VCaP (cell line): ENCODE measurements around the gene BCL6.

Source experiments
- H3K27ac ChIP-seq: fragments of 450-650 bp; 2 replicates; pipeline ENCODE4 v1.5.1; 2017
- TF ChIP-seq, protein P1 (sequence below): fragments of 450-650 bp; conservative IDR thresholded peaks from 2 replicates; pipeline ENCODE4 v1.5.1; 2017; ENCODE audit warnings: mild to moderate bottlenecking, moderate library complexity

BCL6 gene

DNA sequence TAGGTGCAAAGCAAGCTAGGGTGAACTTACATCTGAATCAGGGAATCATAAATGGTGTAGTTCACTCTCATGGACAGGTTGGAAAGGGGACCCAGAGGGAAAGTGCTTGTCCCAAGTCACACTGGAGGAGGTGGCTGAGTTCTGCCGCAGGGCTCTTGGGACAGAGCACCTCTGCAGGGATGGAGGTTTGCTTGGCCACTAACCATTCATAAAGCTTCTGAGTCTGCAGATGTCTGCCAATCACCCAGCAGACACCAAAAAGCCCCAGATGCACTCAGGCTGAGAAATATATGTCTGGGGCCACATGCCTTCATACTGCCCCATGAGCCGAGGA lies 25.0 kb downstream of the BCL6 start:
- H3K27ac ChIP-seq: no peak overlapping the region
- TF ChIP-seq, protein P1, sequence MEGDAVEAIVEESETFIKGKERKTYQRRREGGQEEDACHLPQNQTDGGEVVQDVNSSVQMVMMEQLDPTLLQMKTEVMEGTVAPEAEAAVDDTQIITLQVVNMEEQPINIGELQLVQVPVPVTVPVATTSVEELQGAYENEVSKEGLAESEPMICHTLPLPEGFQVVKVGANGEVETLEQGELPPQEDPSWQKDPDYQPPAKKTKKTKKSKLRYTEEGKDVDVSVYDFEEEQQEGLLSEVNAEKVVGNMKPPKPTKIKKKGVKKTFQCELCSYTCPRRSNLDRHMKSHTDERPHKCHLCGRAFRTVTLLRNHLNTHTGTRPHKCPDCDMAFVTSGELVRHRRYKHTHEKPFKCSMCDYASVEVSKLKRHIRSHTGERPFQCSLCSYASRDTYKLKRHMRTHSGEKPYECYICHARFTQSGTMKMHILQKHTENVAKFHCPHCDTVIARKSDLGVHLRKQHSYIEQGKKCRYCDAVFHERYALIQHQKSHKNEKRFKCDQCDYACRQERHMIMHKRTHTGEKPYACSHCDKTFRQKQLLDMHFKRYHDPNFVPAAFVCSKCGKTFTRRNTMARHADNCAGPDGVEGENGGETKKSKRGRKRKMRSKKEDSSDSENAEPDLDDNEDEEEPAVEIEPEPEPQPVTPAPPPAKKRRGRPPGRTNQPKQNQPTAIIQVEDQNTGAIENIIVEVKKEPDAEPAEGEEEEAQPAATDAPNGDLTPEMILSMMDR: no peak

DNA sequence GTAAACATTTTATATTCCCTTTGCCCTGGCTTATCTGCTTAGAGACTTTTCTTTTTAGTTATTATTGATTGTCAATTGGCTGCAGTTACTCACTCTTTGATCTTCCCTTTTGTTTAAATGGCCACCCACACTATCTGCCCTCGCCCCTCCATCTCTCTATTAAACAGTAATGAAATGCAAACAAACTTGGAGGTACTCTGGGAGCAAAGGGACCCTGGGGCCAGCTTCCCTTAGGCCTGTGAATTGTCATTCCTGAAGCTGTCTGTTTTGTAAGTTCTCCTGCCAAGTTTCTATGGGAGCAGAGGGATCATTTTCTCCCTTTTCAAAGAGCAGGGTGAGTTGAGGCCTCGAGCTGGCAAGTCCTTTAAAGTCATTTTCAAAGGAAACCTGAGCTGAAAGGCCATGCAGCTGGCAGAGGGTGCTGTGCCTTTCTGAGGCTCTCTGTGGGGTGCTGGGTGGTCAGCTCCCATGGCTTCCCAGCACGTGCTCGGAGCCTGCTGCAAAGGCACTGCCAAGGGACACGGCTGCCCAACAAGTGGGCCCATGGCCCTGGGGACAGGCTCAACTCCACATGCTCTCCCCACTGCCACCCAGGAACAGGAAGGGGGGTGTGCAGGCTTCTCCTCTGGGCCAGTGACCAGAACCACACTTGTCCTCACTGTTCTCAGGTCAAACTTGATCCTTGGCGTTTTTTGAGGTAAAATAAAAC lies 25.5 kb downstream of the BCL6 start:
- no peak overlapping the region for H3K27ac ChIP-seq
- TF ChIP-seq, protein P1: no peak

DNA sequence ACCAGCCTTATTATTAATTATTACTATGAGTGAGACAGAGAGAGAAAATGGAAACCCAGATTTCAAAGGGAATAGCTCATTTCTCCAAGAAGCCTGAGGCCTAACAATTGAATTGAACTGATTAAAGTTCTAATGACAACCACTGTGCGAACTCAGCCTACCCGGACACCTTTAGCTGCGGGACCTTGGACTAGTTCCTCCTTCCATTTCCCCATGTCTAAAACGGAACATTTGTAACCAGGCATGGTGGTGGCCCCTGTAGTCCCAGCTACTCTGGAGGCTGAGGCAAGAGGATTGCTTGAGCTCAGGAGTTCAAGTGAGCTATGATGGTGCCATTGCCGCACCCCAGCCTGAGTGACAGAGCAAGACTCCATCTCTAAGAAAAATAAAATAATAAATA lies 26.5 kb downstream of the BCL6 start:
- TF ChIP-seq, protein P1: no peak
- H3K27ac ChIP-seq: no peak overlapping the region

DNA sequence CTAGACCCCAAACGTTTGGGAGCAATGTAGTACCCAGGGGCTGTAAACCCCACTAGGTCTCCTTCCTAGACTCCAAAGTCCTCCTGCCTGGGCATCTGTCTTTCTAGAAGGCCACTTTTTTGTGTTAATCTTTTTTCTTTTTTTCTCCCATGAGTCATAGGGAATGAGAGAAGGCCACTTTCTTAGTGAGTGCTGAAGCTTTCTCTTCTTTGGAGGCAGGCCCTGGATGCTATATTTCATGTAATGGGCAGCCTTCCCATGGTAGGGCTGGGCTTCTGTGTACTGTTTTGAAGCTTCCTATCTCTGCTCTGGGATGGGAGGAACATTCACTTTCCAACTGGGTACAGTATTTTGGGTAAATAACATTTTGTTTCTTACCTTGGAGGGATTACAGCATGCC lies 27.7 kb downstream of the BCL6 start:
- TF ChIP-seq, protein P1: no peak
- H3K27ac ChIP-seq: no peak overlapping the region

DNA sequence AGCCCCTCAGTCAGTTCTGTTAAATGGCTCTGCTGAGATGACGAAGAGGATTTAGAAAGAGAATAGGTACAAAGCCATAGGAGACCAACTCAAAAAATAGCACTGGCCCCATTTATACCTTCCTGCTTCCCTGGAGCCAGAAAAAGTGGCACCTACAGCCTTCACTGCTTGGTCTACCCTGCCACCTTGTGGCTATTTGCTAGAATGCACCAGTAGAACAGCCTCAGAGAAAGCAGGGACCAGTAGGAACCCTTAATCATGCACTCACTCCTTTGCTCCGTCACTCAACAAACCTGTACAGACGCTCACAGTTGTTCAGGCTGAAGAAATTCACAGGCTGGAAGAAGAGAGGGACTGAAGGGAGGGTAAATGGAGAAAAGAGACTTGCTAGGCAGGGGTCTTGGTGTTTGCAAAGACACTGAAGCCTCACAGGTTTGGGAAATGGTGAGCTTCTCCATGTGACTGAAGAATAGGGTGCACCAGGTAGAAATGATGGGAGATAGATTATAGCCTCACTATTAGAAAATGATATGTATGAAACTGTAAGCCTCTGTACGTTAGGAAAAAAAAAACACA lies 30.8 kb downstream of the BCL6 start:
- TF ChIP-seq, protein P1: peak; percentile 89
- no peak overlapping the region for H3K27ac ChIP-seq

DNA sequence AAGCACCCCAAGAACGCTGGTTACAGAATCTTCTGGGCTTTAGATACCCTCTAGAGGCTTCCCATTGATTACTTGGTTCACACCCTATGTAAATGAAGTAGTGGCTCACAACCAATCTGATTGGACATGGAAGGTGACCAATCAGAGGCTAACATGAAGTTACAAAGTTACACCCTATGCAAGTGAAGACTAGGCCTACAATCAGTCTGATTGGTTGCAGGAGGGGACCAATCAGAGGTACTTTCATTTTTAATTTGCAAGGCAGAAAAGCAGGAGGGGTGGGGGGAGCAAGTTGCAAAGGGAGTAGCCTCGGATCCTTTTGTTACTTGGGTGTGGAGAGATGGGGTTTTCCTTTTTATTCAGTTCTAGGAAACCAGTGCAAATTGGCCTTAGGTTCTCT lies 31.8 kb downstream of the BCL6 start:
- no peak overlapping the region for H3K27ac ChIP-seq
- TF ChIP-seq, protein P1: no peak

DNA sequence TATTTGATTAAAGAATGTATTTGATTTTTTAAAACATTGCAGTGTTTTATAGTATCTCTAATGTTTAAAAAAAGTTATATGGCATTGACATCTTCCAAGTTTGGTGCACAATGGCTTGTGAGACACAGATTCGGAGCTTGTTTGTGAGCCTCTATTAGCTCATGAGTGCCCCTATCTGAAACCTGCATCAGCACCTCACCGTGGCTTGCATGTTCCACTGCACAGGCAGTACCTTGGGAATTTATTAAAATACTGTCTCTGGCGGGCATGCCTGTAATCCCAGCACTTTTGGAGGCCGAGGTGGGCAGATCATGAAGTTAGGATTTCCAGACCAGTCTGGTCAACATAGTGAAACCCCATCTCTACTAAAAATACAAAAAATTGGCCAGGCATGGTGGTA lies 36.1 kb downstream of the BCL6 start:
- no peak overlapping the region for H3K27ac ChIP-seq
- TF ChIP-seq, protein P1: no peak
